H1 (cell line): Measurements from ENCODE around the gene MYO1G. TPM values are rescaled to one million over a fixed set of nuclear protein-coding genes. Genes with fewer than 3 reads are reported as not detected.

Experiments used
- CTCF ChIA-PET: fragments of 300-600 bp; sonication (Branson Sonifier 250); formaldehyde crosslinking; loops from one replicate; lab custom pipeline; 2021; ENCODE audit not compliant: partially characterized antibody; lab: Charles Lee
- POLR2A ChIA-PET: fragments of 300-600 bp; sonication (Branson Sonifier 250); formaldehyde crosslinking; loops from one replicate; lab custom pipeline; 2021; ENCODE audit warnings: inconsistent platforms; ENCODE audit not compliant: partially characterized antibody; lab: Charles Lee
- DNase-seq, 2 experiments: peaks; one replicate each; pipeline versions ENCODE4 v3.0.0 to v3.0.0-alpha.2; 2010 to 2022; ENCODE audit warnings: low spot score in 2 of 2, low read depth in 1 of 2, mixed read lengths in 1 of 2
- FAIRE-seq: peaks from 2 replicates; lab custom pipeline; 2011; peaks lifted over from hg19 to GRCh38; lab: Jason Lieb, UNC
- H2AFZ ChIP-seq: 2 replicates; pipeline ENCODE4 v1.8.1; 2012; ENCODE audit warnings: low read length, inconsistent platforms
- H2AK5ac ChIP-seq: 2 replicates; pipeline ENCODE4 v1.6.1; 2013; ENCODE audit warnings: low read depth, low read length
- H2BK120ac ChIP-seq: replicated peaks from 2 replicates; pipeline ENCODE3; 2013; ENCODE audit warnings: low read depth, low read length, inconsistent platforms
- H2BK12ac ChIP-seq: 2 replicates; pipeline ENCODE4 v1.6.1; 2013; ENCODE audit warnings: low read depth, low read length
- H2BK15ac ChIP-seq: 2 replicates; pipeline ENCODE4 v1.6.1; 2013; ENCODE audit warnings: low read length
- H2BK20ac ChIP-seq: 2 replicates; pipeline ENCODE4 v1.6.1; 2013; ENCODE audit warnings: low read length
- H2BK5ac ChIP-seq: 2 replicates; pipeline ENCODE4 v1.6.1; 2013; ENCODE audit warnings: low read depth, low read length
- H3K14ac ChIP-seq: 2 replicates; pipeline ENCODE4 v1.6.1; 2013; ENCODE audit warnings: inconsistent platforms; ENCODE audit not compliant: insufficient read length
- H3K18ac ChIP-seq: 2 replicates; pipeline ENCODE4 v1.6.1; 2013; ENCODE audit warnings: low read length; ENCODE audit errors: extremely low read depth
- H3K23ac ChIP-seq: 2 replicates; pipeline ENCODE4 v1.6.1; 2013; ENCODE audit warnings: inconsistent platforms; ENCODE audit not compliant: insufficient read length
- H3K23me2 ChIP-seq: 2 replicates; pipeline ENCODE4 v1.6.1; 2013; ENCODE audit warnings: low read depth, low read length
- H3K27ac ChIP-seq: 2 replicates; pipeline ENCODE4 v1.6.1; 2011; ENCODE audit warnings: low read depth, low read length, inconsistent platforms
- H3K27me3 ChIP-seq, 4 experiments: replicated peaks in 1 of 4; 1 replicate in 1 of 4; 2 replicates in 3 of 4; pipeline versions ENCODE4 v1.6.1 to v1.8.1; 2011 to 2013; ENCODE audit warnings: low read length in 3 of 4, mild to moderate bottlenecking in 3 of 4, inconsistent platforms in 2 of 4, mixed read lengths in 2 of 4, moderate library complexity in 1 of 4; ENCODE audit not compliant: control insufficient read depth in 3 of 4, insufficient read depth in 3 of 4; ENCODE audit errors: extremely low read depth in 1 of 4
- H3K36me3 ChIP-seq, 4 experiments: 2 replicates each; pipeline versions ENCODE4 v1.6.1 to v1.8.1; 2011 to 2013; ENCODE audit warnings: mild to moderate bottlenecking in 4 of 4, low read length in 3 of 4, moderate library complexity in 2 of 4, control low read depth in 1 of 4, inconsistent platforms in 1 of 4; ENCODE audit not compliant: insufficient read depth in 4 of 4, control insufficient read depth in 2 of 4
- H3K4ac ChIP-seq: replicated peaks from 2 replicates; pipeline ENCODE3; 2013; ENCODE audit warnings: low read length, low read depth, mixed read lengths, inconsistent platforms; ENCODE audit not compliant: insufficient read length
- H3K4me1 ChIP-seq, 4 experiments: replicated peaks in 1 of 4; 1 replicate in 1 of 4; 2 replicates in 3 of 4; pipeline versions ENCODE4 v1.6.1 to v1.8.1; 2011 to 2013; ENCODE audit warnings: low read length in 3 of 4, inconsistent platforms in 2 of 4, mixed read lengths in 1 of 4; ENCODE audit not compliant: insufficient read depth in 4 of 4, control insufficient read depth in 3 of 4
- H3K4me2 ChIP-seq, 2 experiments: 2 replicates each; pipeline versions ENCODE4 v1.6.1 to v1.8.1; 2011 to 2013; ENCODE audit warnings: low read depth in 2 of 2, low read length in 2 of 2, control low read depth in 1 of 2, inconsistent platforms in 1 of 2, mild to moderate bottlenecking in 1 of 2; ENCODE audit not compliant: insufficient read depth in 1 of 2
- H3K4me3 ChIP-seq, 4 experiments: fragments of 200-600, 300-600 bp in 1 of 4; sonication (generic), shearing (Covaris generic), sonication (Bioruptor Twin) in 1 of 4; 2 replicates each; pipeline versions ENCODE4 v1.5.1 to v1.8.1; 2011 to 2016; ENCODE audit warnings: low read length in 4 of 4, low read depth in 3 of 4, control low read depth in 2 of 4, inconsistent platforms in 2 of 4, mild to moderate bottlenecking in 2 of 4, mixed read lengths in 1 of 4, moderate library complexity in 1 of 4; ENCODE audit not compliant: insufficient read depth in 2 of 4; ENCODE audit errors: extremely low read depth in 1 of 4
- H3K56ac ChIP-seq: replicated peaks from 2 replicates; pipeline ENCODE3; 2013; ENCODE audit warnings: low read depth, mild to moderate bottlenecking, mixed read lengths, low read length, inconsistent platforms; ENCODE audit not compliant: insufficient read length
- H3K79me1 ChIP-seq: 2 replicates; pipeline ENCODE4 v1.6.1; 2013; ENCODE audit warnings: low read depth, low read length, control low read depth
- H3K79me2 ChIP-seq, 2 experiments: 2 replicates each; pipeline versions ENCODE4 v1.6.1 to v1.8.1; 2012 to 2013; ENCODE audit warnings: low read length in 2 of 2, mild to moderate bottlenecking in 2 of 2, inconsistent platforms in 1 of 2; ENCODE audit not compliant: insufficient read depth in 2 of 2, control insufficient read depth in 1 of 2
- H3K9ac ChIP-seq, 4 experiments: replicated peaks in 1 of 4; 1 replicate in 1 of 4; 2 replicates in 3 of 4; pipeline versions ENCODE4 v1.6.1 to v1.8.1; 2011 to 2013; ENCODE audit warnings: low read depth in 3 of 4, low read length in 3 of 4, control low read depth in 2 of 4, mild to moderate bottlenecking in 2 of 4, moderate library complexity in 2 of 4, inconsistent platforms in 1 of 4; ENCODE audit errors: extremely low read depth in 1 of 4
- H3K9me3 ChIP-seq, 2 experiments: 2 replicates each; pipeline versions ENCODE4 v1.6.1 to v1.8.1; 2012 to 2013; ENCODE audit warnings: mild to moderate bottlenecking in 2 of 2, moderate library complexity in 2 of 2, control low read depth in 1 of 2, inconsistent platforms in 1 of 2, low read depth in 1 of 2, low read length in 1 of 2, mixed read lengths in 1 of 2; ENCODE audit not compliant: insufficient read depth in 2 of 2
- H4K20me1 ChIP-seq, 2 experiments: replicated peaks in 1 of 2; 2 replicates each; pipeline versions ENCODE3 to v1.8.1; 2011 to 2013; ENCODE audit warnings: inconsistent platforms in 2 of 2, low read length in 2 of 2, mild to moderate bottlenecking in 1 of 2; ENCODE audit not compliant: insufficient read depth in 2 of 2, control insufficient read depth in 1 of 2
- H4K5ac ChIP-seq: 2 replicates; pipeline ENCODE4 v1.6.1; 2013; ENCODE audit warnings: low read length, low read depth, mixed read lengths, inconsistent platforms; ENCODE audit not compliant: insufficient read length
- H4K8ac ChIP-seq: 2 replicates; pipeline ENCODE4 v1.8.0; 2013; ENCODE audit warnings: mild to moderate bottlenecking, moderate library complexity, low read length, inconsistent platforms; ENCODE audit not compliant: insufficient read depth; ENCODE audit errors: extremely low read depth
- H4K91ac ChIP-seq: replicated peaks from 2 replicates; pipeline ENCODE3; 2013; ENCODE audit warnings: low read length, mixed read lengths, inconsistent platforms; ENCODE audit not compliant: insufficient read length
- ATF3 ChIP-seq: IDR thresholded peaks from 2 replicates; pipeline ENCODE4 v1.6.1; 2011; ENCODE audit warnings: low read depth, mild to moderate bottlenecking, low read length; ENCODE audit not compliant: insufficient read depth
- BRCA1 ChIP-seq: IDR thresholded peaks from 2 replicates; pipeline ENCODE4 v1.6.1; 2012; ENCODE audit warnings: low read depth, low read length, improper control_type of control experiment
- CBX5 ChIP-seq: fragments of 300-800, 300-1000 bp; sonication (generic); IDR thresholded peaks from 2 replicates; pipeline ENCODE4 v1.7.1; 2016; ENCODE audit warnings: antibody characterized with exemption, low read length, low read depth
- CBX8 ChIP-seq: fragments of 300-800, 300-1000 bp; sonication (generic); IDR thresholded peaks from 2 replicates; pipeline ENCODE4 v1.7.1; 2016; ENCODE audit warnings: low read depth, low read length, borderline replicate concordance
- CHD1 ChIP-seq: IDR thresholded peaks from 2 replicates; pipeline ENCODE4 v1.6.1; 2012; ENCODE audit warnings: low read depth, low read length, improper control_type of control experiment
- CREB1 ChIP-seq: IDR thresholded peaks from 2 replicates; pipeline ENCODE4 v1.6.1; 2012; ENCODE audit warnings: inconsistent platforms
- KDM5A ChIP-seq: fragments of 200-600 bp; IDR thresholded peaks from 2 replicates; pipeline ENCODE4 v1.7.1; 2012; ENCODE audit warnings: mild to moderate bottlenecking, low read length, inconsistent platforms, mixed read lengths
- POU5F1 ChIP-seq: IDR thresholded peaks from 2 replicates; pipeline ENCODE4 v1.6.1; 2011; ENCODE audit warnings: low read depth, mild to moderate bottlenecking, low read length, moderate library complexity
- RAD21 ChIP-seq, 2 experiments: IDR thresholded peaks in 1 of 2; conservative IDR thresholded peaks in 1 of 2; 2 replicates each; pipeline ENCODE4 v1.6.1; 2011; ENCODE audit warnings: low read depth in 2 of 2, low read length in 2 of 2, improper control_type of control experiment in 1 of 2, inconsistent platforms in 1 of 2, mild to moderate bottlenecking in 1 of 2, moderate library complexity in 1 of 2
- RNF2 ChIP-seq: fragments of 200-900, 300-1000 bp; sonication (generic); IDR thresholded peaks from 2 replicates; pipeline ENCODE4 v1.7.1; 2016; ENCODE audit warnings: borderline replicate concordance, low read depth, mild to moderate bottlenecking, antibody characterized with exemption, low read length; ENCODE audit not compliant: poor library complexity, severe bottlenecking; ENCODE audit errors: missing control alignments
- SIN3A ChIP-seq, 2 experiments: IDR thresholded peaks in 1 of 2; conservative IDR thresholded peaks in 1 of 2; 2 replicates each; pipeline ENCODE4 v1.6.1; 2011 to 2012; ENCODE audit warnings: low read length in 2 of 2, improper control_type of control experiment in 1 of 2, low read depth in 1 of 2, mild to moderate bottlenecking in 1 of 2
- SIRT6 ChIP-seq: IDR thresholded peaks from one replicate; pipeline ENCODE4 v1.7.1; 2012; ENCODE audit warnings: low read length, inconsistent platforms
- TCF12 ChIP-seq: IDR thresholded peaks from 2 replicates; pipeline ENCODE4 v1.6.1; 2011; ENCODE audit warnings: low read depth, mild to moderate bottlenecking, low read length
- ZNF274 ChIP-seq: IDR thresholded peaks from 2 replicates; pipeline ENCODE4 v1.7.0; 2012; ENCODE audit warnings: low read length, borderline replicate concordance; ENCODE audit errors: extremely low read depth
- WGBS, 2 experiments: shearing (Covaris generic) in 1 of 2; methylation state at CpG; one replicate each; pipeline versions ENCODE4 v1.1.6 to v1.1.7; 2013 to 2015; ENCODE audit warnings: low lambda C conversion rate in 2 of 2, mixed read lengths in 2 of 2, inconsistent platforms in 1 of 2, low coverage in 1 of 2, missing lambda C conversion rate in 1 of 2; ENCODE audit not compliant: insufficient replicate concordance in 2 of 2, insufficient coverage in 1 of 2, insufficient read length in 1 of 2; ENCODE audit errors: extremely low coverage in 1 of 2, missing lambda C conversion rate in 1 of 2; 5-methylcytosine and 5-hydroxymethylcytosine counted together
- polyA plus RNA-seq, 7 experiments: library from polyadenylated mRNA; depleted of rRNA in 3 of 7; stranded (reverse) in 5 of 7; unstranded in 2 of 7; fragments of >200 nt in 5 of 7; fragments of 200-250 nt in 2 of 7; gene quantifications; 1 replicate in 5 of 7; 2 replicates in 1 of 7; 4 replicates in 1 of 7; pipeline versions ENCODE4 v1.2.1 to v1.2.3, GENCODE V29; 2011 to 2013; ENCODE audit warnings: missing spikeins in 2 of 7, mixed read lengths in 2 of 7
- total RNA-seq: library from RNA; stranded (reverse); fragmentation: NEBNext Ultra II Directional; extraction: Animal tissue kit (Norgen Biotek cat#: 25700); gene quantifications from 2 replicates; pipeline ENCODE4 v1.2.1, GENCODE V29; 2021

MYO1G gene
- total and polyA plus RNA-seq, 2 of the 8 experiments (the other 6 are each of a cell fraction or from before 2014, with no cell fraction given), result 0.08 to 0.19 TPM

GRCh38 chr7:44922351-44922694, 56.5 kb downstream of the MYO1G start:
- Histone ChIP-seq H3K4me1 (no peaks in the 10 kb centered on the region), H3K4me2 (no peak overlapping the region), H3K79me2 (no peaks in the 10 kb centered on the region), H2BK5ac (no peak overlapping the region), H3K56ac (no peak overlapping the region), H3K18ac (no peak overlapping the region), H3K9me3 (peaks cover 0 to 2% of the 10 kb centered on the region in 2 experiments; a peak in 1 of 4 replicates), H2BK20ac (no peak overlapping the region), H2BK120ac (no peak overlapping the region), H4K5ac (no peak overlapping the region), H3K79me1 (no peaks in the 10 kb centered on the region), H2AK5ac (no peak overlapping the region), H3K4me3 (no peak overlapping the region), H3K27me3 (no peaks in the 10 kb centered on the region), H2AFZ (no peak overlapping the region), H3K4ac (no peak overlapping the region), H3K23me2 (no peaks in the 10 kb centered on the region), H2BK12ac (no peak overlapping the region), H4K91ac (no peak overlapping the region), H4K20me1 (no peaks in the 10 kb centered on the region), H3K14ac (no peak overlapping the region), H3K23ac (no peak overlapping the region), H3K27ac (no peak overlapping the region), H3K36me3 (no peaks in the 10 kb centered on the region), H3K9ac (no peak overlapping the region), H4K8ac (no peak overlapping the region), H2BK15ac (no peak overlapping the region)
- DNase-seq (no peak), FAIRE-seq (no peak)
- CTCF ChIA-PET, result interaction anchor here (0.7 to 3.1 kb wide), 14 partner anchors 9 to 221 kb away, joined by 3 to 20 read pairs (median 4); no protein-coding TSS in a partner anchor
- 71% methylated on average over 8 of the region's 8 CpGs; no CpG with 5 or more reads in 1 of the 2 experiments for WGBS, 2 experiments
- POLR2A ChIA-PET, result no interaction called here
- TF ChIP-seq BRCA1 (no peak), ZNF274 (no peak), SIRT6 (no peak), ATF3 (no peak), SIN3A (conservative IDR thresholded peaks at IDR 0.05 in 1 of 2, IDR thresholded peaks at IDR 0.05 in 1 of 2; ENCODE audit: low read depth in 1 of 2, low read length in 2 of 2) (no peak), CREB1 (no peak), KDM5A (no peak), TCF12 (no peak), CBX5 (no peak), CBX8 (no peak), RNF2 (no peak), POU5F1 (no peak), RAD21 (IDR thresholded peaks at IDR 0.05 in 1 of 2, conservative IDR thresholded peaks at IDR 0.05 in 1 of 2; ENCODE audit: low read depth in 2 of 2, low read length in 2 of 2) (no peak), CHD1 (no peak)
